GM20431 (cell line): ENCODE results near the gene ASB10.

Experiments
- in situ Hi-C: fragments of 300-500 bp; cut with MseI, MboI; formaldehyde crosslinking; loops from one replicate; pipeline ENCODE4 v1.15.0; 2020; ENCODE audit warnings: low sequenced_read_pairs; ENCODE audit not compliant: unreplicated experiment

Gene ASB10

GRCh38 chr7:151186640-151187408 is at the start of gene ASB10:
Gene ASB10, minus strand, starts transcription at chr7:151187250. Its CDS starts 120 bp downstream, at chr7:151187130.
- in situ Hi-C loops = no loop called here

- in situ Hi-C loops = no loop called here
These were observed 49.4 kb upstream of the ASB10 start for GRCh38 chr7:151236406-151236805.

GRCh38 chr7:151235091-151235787 is 48.2 kb upstream of the ASB10 start:
- in situ Hi-C loops = no loop called here

GRCh38 chr7:151233804-151234203 is 46.8 kb upstream of the ASB10 start:
- in situ Hi-C loops = no loop called here

GRCh38 chr7:151232917-151233701 is 46.1 kb upstream of the ASB10 start:
- in situ Hi-C loops = no loop called here

GRCh38 chr7:151232091-151232916 is 45.3 kb upstream of the ASB10 start, which contains the start of gene CHPF2:
Gene CHPF2, plus strand, starts transcription at chr7:151232483. Its CDS starts 1,529 bp downstream, at chr7:151234012.
- in situ Hi-C loops = no loop called here

GRCh38 chr7:151231080-151231479 is 44.0 kb upstream of the ASB10 start:
- in situ Hi-C loops = no loop called here

GRCh38 chr7:151229249-151229648 is 42.2 kb upstream of the ASB10 start:
- in situ Hi-C loops = no loop called here

GRCh38 chr7:151228024-151228866 is 41.2 kb upstream of the ASB10 start:
- in situ Hi-C loops = no loop called here

- in situ Hi-C loops = no loop called here
These were observed 40.1 kb upstream of the ASB10 start, which contains the start of gene ABCF2 for GRCh38 chr7:151226875-151227782. Gene ABCF2, minus strand, starts transcription at chr7:151227205. Its CDS starts 747 bp downstream, at chr7:151226458.

- in situ Hi-C loops = no loop called here
These were observed 39.5 kb upstream of the ASB10 start for GRCh38 chr7:151226560-151226874.

GRCh38 chr7:151225948-151226510 is 39.0 kb upstream of the ASB10 start:
- in situ Hi-C loops = no loop called here

GRCh38 chr7:151223728-151224127 is 36.7 kb upstream of the ASB10 start:
- in situ Hi-C loops = no loop called here

- in situ Hi-C loops = no loop called here
These were observed 31.1 kb upstream of the ASB10 start for GRCh38 chr7:151218170-151218569.

- in situ Hi-C loops = no loop called here
These were observed 28.3 kb upstream of the ASB10 start for GRCh38 chr7:151215396-151215795.

- in situ Hi-C loops = no loop called here
These were observed 26.8 kb upstream of the ASB10 start for GRCh38 chr7:151213826-151214225.

- in situ Hi-C loops = no loop called here
These were observed 25.6 kb upstream of the ASB10 start for GRCh38 chr7:151212626-151213025.
